ENCODE results near the gene SNX30. TPM values are rescaled to one million over a fixed set of nuclear protein-coding genes. Genes with fewer than 3 reads are reported as not detected.
A peak's percentile ranks its signal among the peaks of the same experiment; 100 is the strongest.

SNX30 gene
- total RNA-seq, 2 donors from 2014 or later, result 4.6 to 5.1 TPM

DNA sequence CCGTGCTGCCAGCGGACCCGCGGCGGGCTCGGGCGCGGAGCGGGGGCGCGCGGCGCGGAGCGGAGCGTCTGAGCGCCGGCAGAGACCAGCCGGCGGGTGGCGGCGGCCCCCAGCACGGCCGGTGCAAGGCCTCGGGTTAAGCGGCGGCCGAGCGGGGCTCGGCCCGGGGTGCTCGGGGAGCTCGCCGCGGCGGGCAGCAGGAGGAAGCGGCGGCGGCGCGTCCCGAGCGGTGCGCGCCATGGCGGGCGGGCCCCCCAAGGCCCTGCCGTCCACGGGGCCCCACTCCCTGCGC, 150 bp downstream of the SNX30 start:
- ATAC-seq (peak; percentile 13 to 24), DNase-seq (no peak)
- intact Hi-C loops (cut with DNase I), result loop anchor here in 1 of 2 donors (2.0 kb wide), 1 partner anchor 32 kb away; the partner anchor contains the start of gene INIP

DNA sequence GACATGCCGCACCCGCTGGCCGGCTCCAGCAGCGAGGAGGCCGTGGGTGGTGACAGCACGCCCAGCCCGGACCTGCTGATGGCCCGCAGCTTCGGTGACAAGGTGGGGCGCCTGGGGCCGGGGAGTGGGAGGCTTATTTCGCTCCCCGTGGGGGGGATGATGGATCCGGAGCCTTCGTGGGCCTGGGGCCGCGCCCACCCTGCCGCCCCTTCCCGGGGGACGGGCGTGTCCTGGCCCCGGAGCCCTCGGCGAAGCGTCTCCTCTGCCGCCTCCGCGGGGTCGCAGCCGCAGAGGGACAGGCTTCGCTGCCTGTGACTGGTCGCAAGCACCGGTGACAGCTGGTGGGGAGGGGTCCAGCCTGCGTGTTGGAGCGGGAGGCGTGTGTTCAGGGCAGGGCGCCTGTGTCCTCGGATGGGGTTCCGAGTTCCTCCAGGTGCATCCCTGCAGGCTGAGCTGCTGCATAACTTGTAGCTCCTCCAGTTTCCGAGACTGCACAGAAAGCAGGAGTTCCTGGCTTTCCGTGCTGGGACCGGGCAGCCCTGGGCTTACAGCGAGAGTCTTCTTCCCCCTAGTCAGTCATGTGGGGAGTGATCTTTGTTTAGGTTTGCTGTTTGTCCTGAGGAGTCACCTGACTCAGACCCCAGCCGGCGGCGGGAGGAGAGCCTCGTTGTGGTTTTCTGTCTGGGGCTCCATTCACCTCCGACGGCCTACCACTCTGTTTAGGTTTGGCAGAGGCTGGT, 666 bp downstream of the SNX30 start:
- ATAC-seq (peak; percentile 17 to 20), DNase-seq (peak; percentile 29)
- intact Hi-C loops (cut with DNase I), result loop anchor here in 1 of 2 donors (2.0 kb wide), 1 partner anchor 32 kb away; the partner anchor contains the start of gene INIP

DNA sequence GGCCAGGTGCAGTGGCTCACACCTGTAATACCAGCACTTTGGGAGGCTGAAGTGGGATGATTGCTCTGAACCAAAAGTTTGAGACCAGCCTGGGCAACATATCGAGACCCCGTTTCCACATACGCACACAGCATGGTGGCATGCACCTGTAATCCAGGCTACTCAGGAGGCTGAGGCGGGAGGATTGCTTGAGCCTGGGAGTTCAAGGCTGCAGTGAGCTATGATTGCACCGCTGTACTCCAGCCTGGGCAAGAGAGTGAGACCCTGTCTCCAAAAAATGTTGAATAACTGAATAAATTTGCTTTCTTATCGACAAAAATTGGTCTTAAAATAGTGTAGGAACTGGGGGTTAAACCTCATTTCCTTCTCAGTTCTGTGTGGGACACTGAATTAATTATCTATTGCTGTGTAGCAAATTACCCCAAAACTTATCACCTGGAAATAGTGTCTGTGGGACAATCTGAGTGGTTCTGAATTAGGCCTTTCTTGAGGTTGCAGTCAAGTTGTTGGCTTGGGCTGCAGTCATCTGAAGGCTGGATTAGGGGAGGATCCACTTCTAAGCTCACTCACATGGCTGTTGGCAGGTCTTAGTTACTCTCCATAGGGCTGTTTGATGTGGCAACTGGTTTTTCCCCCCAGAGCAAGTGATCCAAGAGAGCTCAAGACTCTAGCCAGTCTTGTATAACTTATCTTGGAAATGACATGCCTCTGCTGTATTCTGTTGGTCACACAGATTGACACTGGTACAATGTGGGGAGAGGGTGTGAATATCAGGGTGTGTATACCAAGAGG, 2.0 kb downstream of the SNX30 start:
- DNase-seq, result no peak
- no peak for ATAC-seq
- intact Hi-C loops (cut with DNase I), result no loop called here

DNA sequence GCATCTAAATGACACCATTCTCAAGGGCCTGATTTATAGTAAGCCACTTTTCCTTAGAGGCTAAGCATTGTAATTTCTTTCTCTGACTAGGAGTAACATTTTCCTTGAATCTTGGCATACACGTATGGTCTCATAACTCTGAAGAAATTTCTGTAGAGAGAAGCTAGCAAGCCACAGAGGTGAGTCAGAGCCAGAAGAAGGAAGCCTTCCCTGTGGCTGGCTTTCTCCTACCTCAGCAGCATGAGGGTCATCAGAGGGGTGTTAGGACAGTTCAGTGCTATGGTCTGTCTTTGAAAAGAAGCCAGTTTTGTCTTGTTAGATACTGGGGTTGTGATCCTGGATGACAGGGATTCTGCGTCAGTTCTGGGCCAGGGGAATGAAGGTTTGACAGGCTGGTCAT, 3.2 kb downstream of the SNX30 start:
- no peak for DNase-seq
- peak in 1 of 2 donors; percentile 40 for ATAC-seq
- intact Hi-C loops (cut with DNase I), result no loop called here

DNA sequence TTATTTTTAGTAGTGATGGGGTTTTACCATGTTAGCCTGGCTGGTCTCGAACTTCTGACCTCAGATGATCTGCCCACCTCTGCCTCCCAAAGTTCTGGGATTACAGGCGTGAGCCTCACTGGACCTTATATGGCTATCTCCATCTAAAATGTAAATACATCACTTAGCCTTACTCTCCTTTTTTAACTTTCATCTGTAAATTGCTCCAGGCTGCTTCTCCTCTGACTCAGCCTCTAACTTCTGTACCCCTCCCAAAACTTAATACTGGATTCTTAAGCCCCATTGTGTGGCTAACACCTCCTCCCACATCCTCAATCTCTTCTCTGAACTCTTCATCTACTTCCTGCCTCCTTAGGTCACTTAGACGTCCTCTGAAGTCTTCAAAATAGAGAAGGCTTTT, 4.0 kb downstream of the SNX30 start:
- ATAC-seq (peak in 1 of 2 donors; percentile 2), DNase-seq (no peak)
- intact Hi-C loops (cut with DNase I), result no loop called here

DNA sequence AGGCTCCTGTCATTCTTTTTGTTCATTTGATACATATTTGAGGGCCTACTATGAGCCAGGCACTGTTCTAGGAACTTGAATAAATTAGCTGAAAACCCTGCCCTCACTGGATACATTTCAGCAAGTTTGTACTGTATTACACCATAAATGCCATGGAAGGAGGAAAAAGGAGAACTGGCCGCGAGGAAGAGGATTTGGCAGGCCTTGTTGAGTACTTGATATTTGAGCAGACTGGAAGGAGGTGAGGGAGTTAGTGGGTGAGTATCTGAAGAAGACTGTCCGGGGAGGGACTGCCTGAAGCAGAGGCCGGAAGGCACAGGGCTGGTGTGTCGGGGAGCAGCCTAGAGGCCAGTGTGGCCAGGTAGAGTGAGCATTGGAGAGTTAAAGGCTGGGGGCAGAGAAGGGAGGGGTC, 4.5 kb downstream of the SNX30 start:
- ATAC-seq (no peak), DNase-seq (no peak)
- intact Hi-C loops (cut with DNase I), result no loop called here

DNA sequence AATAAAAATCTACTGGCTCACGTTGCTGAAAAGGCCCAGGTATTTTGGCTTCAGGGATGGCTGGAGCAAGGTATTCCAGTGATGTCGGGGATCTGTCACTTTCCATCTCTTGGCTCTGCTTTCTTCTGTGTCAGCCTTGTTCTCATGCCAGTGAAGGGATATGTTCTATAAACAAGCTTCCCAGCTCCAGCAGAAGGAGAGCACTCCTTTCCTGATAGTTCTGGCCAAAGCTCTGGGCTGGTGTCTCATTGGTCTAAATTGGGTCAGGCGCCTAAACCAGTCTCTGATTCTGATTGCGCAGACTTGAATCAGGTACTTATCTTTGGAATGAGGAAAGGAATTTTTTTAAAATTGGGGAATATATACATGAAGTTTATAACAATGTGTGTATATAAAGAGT, 5.1 kb downstream of the SNX30 start:
- DNase-seq, result no peak
- intact Hi-C loops (cut with DNase I), result no loop called here

DNA sequence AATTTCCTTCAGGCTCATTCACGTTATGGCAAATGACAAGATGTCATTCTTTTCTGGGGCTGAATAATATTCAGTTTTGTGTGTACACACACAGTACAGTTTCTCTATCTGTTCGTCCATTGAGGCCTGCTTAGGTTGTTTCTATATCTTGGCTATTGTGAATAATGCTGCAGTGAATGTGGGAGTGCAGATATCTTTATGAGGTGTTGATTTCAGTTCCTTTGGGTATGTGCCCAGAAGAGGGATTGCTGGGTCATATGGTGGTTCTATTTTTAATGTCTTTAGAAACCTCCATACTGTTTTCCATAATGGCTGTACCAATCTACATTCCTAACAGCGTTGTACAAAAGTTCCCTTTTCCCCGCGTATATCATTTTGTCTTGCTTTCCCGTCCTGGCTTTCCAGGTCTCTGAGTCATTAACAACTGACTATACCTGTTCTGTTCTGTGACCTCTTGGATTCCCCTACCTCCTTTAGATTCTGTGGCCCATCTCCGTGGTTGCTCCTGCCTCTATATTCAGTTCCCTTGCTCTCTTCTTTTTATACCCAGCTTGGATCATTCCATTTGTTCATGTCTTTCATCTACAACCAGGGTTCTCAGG, 6.8 kb downstream of the SNX30 start:
- ATAC-seq (no peak), DNase-seq (no peak)
- intact Hi-C loops (cut with DNase I), result no loop called here

More for the DNA sequence above, 5.1 kb downstream of the SNX30 start:
- peak; percentile 36 to 38 for ATAC-seq

DNA sequence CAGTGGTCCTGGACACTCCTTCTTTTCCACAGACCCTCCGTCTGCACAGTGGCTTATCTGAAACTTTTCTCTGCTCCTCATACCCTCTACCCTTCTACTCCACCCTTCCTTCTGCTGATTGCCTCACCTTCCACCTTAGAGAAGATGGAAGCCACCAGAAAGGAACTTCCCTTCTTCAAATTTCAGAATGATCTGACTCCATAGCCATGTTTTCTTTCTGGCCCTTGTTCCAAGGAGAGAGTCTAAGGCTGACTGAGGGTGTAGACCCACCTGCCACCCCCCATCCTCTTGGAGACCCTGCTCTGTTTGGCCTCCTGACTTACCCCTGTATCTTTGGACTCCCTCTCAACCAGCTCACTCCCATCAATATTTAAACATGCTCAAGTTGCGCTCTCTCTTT, 7.4 kb downstream of the SNX30 start:
- no peak for DNase-seq
- intact Hi-C loops (cut with DNase I), result no loop called here
- ATAC-seq, result no peak

DNA sequence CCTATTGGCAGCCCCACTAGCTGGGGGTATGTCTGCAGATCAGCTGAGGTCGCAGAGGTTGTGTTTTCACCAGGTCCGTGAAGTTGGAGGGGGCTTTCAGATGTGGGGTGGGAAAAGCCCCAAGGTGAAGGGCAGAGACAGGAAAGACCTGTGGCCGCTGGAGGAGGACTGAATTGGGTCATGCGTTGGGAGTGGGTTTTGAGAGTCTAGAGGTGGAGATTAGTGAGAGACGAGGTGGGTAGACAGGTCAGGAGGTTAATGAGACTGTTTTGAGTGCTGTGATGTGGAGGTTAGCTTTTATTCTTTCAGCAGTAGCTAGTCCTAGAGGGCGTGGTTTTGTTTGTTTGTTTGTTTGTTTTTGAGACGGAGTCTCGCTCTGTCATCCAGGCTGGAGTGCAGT, 10.3 kb downstream of the SNX30 start:
- intact Hi-C loops (cut with DNase I), result no loop called here
- DNase-seq (no peak), ATAC-seq (no peak)

DNA sequence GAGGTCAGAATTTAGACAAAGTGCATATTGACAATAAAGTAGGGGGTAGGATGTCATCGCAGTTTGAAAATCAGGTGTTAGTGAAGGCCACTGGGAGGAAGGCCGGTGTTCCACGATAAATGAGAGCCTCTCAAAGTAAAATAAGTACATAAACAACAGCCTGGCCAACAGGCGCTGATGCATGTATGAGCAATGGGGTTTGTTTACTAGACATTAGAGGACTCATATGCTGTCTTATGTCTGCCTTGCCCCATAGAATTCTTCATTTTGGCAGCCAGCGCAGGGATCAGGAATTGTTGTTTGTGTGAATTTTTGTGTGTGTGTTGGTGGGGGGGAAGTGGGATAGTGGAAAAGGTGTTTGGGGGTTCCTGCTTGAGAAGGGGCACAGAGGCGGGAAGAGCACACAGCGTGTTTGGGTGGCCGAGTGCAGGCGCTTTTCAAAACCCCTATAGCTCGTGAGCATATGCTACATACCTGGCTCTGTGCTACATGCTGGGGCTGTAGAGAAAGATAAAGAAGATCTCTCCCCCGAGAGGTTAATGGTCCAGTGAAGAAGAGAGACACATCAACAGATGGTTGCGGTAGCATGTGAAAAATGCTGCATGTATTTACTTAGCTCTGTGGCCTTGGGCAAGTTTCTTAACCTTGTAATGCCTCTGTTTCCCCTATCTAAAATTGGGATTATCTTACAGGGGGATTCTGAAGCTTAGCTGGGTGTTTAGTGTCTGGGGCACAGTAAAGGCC, 11.5 kb downstream of the SNX30 start:
- DNase-seq, result no peak
- intact Hi-C loops (cut with DNase I), result no loop called here
- ATAC-seq, result no peak

DNA sequence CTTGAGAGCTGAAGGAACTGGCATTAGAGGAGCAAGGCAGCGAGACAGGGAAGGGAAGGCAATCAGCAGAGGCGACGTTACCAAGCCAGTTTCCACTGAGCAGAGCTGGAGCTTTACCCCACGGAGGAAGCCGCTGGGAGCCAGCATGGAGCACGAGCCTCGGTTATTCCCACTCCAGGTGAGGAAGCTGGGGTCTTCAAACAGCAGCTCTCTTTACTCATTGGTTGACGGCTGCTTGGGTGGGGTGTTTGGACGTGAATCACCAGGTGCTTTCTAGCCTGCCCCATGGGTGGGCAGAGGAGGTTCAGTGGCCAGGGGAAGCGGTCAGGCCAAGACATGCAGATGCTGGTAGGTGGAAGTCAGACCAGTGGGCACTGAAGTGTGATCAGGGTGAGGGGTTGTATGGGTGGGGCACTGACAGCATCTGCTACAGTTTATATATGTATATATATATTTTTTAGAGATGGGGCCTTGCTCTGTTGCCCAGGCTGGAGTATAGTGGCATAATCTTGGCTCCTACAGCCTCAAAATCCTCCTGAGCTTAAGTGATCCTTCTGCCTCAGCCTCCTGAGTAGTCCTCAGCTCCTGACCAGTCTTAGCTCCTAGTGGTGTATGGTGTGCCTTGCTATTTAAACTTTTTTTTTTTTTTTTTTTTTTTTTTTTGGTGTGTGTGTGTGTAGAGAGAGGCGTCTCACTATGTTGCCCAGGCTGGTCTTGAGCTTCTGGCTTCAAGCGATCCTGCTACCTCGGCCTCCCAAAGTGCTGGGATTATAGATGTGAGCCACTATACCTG, 12.4 kb downstream of the SNX30 start:
- DNase-seq, result no peak

DNA sequence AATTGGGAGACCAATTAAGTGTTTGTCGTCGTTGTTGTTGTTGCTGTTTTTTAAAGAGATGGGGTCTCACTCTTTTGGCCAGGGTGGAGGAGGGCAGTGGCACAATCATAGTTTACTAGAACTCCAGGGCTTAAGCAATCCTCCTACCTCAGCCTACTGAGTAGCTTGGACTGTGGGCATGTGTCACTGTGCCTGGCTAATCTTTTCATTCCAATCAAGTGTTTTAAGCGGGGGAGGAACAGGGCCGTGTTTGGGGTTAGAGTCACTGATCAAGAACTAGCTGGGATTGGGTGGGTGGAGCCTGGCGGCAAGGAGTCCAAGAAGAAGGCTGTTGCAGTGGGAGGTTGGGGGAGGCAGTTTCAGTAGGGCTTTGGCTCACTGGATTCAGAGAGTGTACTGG, 13.8 kb downstream of the SNX30 start:
- intact Hi-C loops (cut with DNase I), result no loop called here
- ATAC-seq, result peak in 1 of 2 donors; percentile 54
- DNase-seq, result no peak

More for the DNA sequence above, 12.4 kb downstream of the SNX30 start:
- ATAC-seq, result no peak
- intact Hi-C loops (cut with DNase I), result no loop called here

DNA sequence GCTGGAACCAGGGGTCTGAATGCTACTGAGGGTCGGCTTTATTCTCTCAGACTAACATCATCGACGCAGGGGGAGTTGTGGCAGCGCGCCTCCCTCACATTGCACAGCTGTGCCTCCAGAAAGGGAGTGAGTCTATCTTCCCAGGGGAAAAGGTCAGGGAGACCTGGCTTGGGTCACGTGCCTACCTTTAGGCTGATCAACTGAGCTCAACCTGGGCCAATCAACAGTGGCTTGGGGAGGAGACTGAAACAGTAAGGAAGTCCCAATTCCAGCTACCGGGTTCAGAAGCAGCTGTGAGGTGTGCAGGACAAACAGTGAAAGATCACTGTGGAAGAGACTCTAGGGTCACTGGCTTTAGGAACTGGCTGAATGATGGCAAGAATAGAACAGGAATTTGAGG, 14.3 kb downstream of the SNX30 start:
- ATAC-seq (no peak), DNase-seq (no peak)

DNA sequence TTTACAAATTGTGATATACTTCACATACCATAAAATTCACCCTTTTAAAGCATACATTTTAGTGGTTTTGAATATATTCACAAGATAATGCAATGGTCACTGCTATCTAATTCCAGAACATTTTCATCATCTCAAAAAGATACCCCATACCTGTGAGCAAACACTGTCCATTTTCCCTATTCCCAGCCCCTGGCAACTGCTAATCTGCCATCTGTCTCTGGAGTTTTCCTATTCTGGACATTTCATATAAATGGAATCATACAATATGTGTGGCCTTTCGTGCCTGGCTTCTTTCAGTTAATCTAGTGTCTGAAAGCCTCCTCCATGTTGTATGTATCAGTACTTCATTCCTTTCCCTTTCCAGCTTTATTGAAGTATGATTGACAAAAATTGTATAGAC, 14.7 kb downstream of the SNX30 start:
- intact Hi-C loops (cut with DNase I), result no loop called here
- ATAC-seq, result no peak

More for the DNA sequence above, 14.3 kb downstream of the SNX30 start:
- intact Hi-C loops (cut with DNase I), result no loop called here

DNA sequence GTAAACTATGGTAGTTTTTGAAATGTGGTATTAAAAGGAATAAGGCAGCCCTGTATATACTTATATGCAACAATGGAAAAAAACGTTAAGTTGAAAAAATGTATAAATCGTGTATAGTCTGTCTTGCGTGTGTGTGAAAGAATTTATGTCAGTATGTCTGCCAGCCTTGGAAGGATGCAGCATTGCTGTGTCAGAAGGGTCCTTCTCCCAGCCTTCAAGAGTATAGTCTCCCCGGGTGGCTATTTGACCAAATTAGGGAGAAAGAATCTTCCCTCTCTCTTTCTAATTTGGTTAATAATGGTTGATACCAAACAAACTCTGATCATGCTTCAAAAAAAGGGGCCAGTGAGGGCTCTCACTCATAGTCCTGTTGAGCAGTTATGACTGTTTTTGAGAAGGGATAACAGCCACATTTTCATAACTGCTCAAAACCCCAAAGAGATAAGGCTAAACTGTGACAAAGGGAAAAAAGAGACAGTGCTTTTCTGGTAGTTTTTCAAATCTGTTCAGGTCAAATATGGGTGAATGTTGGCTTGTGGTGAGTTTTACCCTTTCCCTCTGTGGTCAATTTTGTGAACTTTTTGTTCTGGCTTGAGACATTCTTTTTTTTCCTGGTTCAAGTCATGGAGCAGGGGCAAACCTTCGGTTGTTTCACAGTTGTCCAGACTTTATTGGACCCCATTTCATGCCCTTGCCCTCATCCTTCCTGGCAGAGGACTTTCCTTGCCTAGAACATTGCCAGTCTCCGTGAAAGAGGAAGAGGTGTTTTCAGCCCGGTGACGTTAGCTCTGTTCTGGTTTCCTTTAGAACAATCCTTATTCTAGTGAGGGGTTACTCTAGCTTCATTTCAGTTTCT, 21.0 kb downstream of the SNX30 start:
- DNase-seq, result no peak
- ATAC-seq, result no peak
- intact Hi-C loops (cut with DNase I), result no loop called here

More for the DNA sequence above, 14.7 kb downstream of the SNX30 start:
- DNase-seq, result no peak

DNA sequence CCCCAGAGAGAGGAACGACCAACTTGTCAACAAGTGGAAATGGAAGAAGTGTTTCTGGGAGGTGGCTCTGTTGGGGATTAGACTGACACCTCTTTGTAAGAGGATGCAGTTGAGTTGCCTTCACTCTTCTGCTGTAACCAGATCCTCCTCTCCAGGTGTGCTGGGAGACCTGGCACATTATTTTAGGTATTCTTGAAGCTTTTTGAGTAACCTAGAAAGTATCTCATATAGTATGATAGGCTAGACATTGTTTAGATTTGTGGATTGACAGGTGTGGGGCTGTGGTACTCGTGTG, 21.6 kb downstream of the SNX30 start:
- intact Hi-C loops (cut with DNase I), result no loop called here
- no peak for DNase-seq
- no peak for ATAC-seq

DNA sequence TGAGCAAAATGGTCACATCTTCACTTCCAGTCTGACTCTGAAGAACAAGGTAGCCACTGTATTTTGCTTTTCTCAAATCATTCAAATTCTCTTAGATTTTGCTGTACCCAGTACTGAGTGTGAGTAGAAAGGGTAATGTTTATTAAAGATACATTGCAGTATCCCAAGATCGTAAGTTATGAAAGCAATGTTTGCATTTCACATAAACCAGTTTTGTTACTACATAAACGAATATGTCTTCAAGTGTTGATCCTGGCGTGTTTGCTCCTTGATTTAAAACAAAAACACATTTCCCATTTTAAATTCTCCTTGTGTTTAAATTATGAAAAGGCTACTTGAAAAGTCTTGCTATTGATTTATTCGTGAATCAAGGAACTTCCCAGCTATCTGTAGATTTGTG, 22.0 kb downstream of the SNX30 start:
- ATAC-seq, result no peak
- DNase-seq, result no peak
- intact Hi-C loops (cut with DNase I), result no loop called here
